GM18498 (cell line): ENCODE measurements around the gene CCN2.
A peak's percentile ranks its signal among the peaks of the same experiment; 100 is the strongest.

Source experiments
- ATAC-seq: cut with Tn5 transposase; IDR thresholded peaks from one replicate; pipeline ENCODE4 v1.9.1; 2021; ENCODE audit warnings: mild to moderate bottlenecking, moderate library complexity; ENCODE audit not compliant: unreplicated experiment

Gene CCN2

GRCh38 chr6:131967948-131968347, 16.8 kb upstream of the CCN2 start:
- ATAC-seq, result no peak

- no peak for ATAC-seq
Observed at GRCh38 chr6:131966443-131966842, 15.3 kb upstream of the CCN2 start.

DNA sequence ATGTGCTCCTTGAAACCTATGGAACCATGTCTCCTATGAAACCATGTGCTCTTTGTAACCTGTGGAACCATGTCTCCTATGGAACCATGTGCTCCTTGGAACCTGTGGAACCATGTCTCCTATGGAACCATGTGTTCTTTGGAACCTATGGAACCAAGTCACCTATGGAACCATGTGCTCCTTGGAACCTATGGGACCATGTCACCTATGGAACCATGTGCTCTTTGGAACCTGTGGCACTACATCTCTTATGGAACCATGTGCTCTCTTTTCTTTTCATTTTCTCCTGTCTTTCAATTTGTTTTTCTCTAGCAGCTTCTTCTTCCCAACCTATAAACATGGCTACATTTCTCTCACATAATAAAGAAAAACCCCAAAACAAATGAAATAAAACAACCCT, 11.9 kb upstream of the CCN2 start:
- ATAC-seq, result no peak

- ATAC-seq, result no peak
Observed at GRCh38 chr6:131960371-131961133, 9.4 kb upstream of the CCN2 start.

DNA sequence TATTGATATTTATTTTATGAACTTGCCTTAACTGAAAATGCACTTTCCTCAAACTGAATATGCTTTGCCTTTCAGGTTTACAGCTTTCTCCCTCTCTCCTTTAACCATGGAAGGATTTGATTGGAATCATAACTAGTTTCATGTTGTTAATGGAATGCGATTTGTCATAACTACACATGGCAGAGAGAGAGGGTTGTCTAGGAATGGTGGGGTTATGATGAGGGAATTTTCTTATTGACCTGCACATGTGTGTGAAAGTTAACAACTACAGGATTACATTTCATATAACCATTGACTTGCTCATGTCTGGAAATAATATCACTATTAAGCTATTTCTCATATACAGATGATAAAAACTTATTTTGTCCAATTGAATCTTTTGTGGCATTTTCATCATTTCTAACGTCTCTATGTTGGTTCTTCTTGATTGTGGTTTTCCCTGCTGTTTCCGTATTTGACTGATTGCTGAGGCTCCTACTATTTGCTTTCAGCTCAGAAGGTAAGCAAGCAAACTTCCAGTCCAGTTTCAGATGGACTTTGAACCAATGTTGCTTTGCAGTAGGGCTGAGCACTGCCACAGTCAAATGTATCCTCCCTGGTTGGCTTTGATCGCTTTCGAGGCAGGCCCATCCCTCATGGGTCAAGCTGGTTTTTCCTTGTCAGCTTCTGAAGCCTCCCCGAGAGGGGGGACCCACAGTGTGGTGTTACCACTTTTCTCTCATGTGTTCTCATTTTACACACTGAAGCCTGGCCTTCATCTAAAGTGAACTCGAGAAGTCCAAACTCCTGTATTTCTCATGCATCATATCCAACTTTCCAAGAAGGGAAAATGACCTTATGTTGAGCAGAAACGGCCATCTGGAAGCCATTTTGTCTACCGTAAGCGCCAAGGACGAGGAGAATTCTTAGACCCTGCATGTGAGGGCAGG, 7.6 kb upstream of the CCN2 start:
- no peak for ATAC-seq

DNA sequence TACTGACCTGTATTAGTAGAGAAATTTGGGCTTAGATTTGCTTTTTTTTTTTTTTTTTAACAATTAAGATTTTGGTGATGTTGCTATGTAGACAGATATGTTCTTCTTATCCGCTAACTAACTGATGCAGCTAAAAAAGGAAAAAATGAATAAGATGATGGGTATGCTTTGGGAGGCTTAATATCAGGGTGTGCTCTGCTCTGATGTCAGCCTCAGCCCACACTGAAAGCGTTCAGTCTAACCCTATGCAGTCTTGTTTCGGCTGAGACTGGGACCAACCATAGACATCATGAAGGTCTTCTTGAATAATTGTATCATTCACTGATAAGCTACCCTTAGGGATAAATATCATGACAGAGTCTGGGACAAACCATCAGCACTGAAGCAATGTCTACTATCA, 6.9 kb upstream of the CCN2 start:
- ATAC-seq, result no peak

- no peak for ATAC-seq
Observed at GRCh38 chr6:131955876-131956275, 4.7 kb upstream of the CCN2 start.

- ATAC-seq, result no peak
Observed at GRCh38 chr6:131955192-131955591, 4.0 kb upstream of the CCN2 start.

- ATAC-seq, result no peak
Observed at GRCh38 chr6:131954775-131955107, 3.6 kb upstream of the CCN2 start.

DNA sequence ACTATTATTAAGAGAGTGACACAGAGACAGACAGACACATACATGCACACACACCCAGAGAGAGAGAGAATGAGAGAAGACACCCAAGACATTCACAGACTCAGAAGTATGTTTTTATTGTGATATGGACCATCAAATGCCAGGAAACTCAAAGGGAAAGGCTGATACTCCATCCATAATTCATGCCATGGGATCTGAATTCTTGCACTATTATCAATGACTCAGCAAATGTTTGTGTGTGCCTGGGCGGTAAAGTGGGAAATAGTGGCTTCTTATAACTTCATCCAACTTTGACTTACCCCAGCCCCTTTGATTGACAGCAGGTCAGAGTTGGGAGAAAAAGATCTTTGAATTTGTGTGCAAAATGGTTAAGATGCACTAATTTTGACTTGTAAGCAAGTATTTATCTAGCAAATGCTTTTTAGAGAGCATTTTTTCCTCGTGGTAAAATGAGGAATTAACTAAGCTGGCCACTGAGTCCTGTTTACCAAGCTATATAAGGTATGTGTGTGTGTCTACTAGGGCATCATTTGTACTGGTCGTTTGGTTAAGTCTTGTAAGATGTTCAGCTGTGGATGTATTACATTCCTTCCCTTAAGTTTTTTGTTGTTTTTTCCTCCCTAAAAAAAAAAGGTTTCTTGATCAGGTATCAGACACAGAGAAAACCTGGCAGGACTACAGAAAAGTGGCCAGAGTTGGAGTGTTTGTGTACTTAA, 3.0 kb upstream of the CCN2 start:
- no peak for ATAC-seq

DNA sequence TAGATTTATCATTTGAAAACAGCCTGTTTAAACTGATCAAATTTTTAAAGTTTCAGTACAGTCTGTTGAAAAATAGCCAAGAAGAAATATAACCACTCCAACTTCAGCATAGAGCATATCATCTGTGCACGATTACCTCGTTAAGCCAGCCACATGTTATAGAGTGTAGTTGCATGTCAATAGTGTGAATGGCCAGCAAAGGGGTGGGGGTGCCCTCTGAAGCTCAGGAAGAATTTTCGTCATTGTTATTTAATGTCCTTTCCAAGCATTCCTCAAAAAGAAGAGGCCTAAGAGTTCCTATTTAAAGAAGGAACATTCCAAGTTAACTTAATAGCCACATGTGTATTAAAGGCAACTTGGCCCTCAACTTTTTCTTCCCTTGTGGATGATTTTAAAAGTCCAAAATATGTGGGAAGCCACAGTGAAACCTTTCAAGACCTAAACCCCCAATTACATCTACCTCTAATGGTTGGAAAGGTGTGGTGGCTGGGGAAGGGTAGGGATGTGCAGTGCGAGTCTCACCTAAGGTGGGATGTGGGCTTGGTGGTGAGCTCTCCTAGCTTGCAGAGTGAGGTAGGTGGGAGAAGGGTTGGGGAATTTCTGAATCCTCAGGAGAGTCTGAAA, 1.8 kb upstream of the CCN2 start:
- ATAC-seq, result no peak

DNA sequence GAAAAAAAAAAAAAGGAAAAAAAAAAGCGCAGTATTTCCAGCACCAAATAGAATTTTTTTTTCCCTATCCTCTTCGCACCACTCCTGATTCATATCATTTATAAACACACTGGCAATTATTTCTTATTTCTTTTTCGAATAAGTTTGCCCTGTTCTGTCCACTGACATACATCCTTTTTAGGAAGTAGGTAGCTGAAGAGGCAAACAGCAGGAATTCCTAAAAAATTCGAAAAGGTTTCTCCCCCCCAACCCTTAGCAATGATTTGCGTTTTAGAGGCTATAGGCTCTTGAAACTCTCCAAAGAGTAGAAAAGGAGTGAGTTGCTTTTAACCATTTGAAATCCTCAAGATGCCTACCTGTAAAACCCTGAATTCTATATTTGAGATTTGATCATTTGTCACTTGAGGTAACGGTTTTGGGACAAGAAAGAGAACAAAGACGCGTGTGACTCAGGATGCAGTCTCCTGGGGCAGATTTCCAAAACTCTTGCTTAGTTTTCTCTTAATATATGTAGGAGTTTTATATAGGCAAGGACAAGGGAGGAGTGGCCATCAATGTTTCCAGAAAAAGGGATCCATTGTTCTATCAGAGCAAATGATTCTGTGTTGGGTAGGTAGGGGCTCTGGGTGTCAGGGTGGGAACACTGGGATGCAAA, 531 bp upstream of the CCN2 start:
- ATAC-seq, result no peak

- ATAC-seq, result peak; percentile 75
Observed at GRCh38 chr6:131949909-131950766, 1.0 kb downstream of the CCN2 start.

GRCh38 chr6:131949620-131949908, 1.6 kb downstream of the CCN2 start:
- ATAC-seq, result no peak

GRCh38 chr6:131948692-131949619, 2.2 kb downstream of the CCN2 start:
- no peak for ATAC-seq

DNA sequence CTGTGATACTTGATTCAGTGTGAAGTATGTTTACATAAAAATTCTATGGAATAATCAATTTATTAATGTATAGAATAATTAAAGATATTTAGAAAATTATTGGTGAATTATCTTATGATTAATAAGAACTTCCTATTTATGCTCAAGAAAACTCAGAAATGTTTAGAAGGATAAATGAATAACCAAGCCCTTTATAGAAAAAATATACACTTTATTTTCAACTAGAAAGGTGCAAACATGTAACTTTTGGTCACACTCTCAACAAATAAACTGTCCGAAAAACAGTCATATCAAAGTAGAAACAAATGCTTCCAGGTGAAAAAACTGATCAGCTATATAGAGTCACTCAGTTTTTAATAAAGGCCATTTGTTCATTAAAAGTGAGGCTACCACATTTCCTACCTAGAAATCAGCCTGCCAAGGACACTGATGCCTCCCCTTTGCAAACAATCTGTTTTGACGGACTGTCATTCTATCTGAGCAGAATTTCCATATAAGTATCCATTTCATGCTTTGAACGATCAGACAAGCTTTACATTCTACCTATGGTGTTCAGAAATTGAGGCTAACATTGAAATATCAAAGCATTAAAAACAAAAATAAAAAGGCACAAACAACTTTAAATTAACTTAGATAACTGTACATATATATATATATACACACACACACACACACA, 3.0 kb downstream of the CCN2 start:
- no peak for ATAC-seq

DNA sequence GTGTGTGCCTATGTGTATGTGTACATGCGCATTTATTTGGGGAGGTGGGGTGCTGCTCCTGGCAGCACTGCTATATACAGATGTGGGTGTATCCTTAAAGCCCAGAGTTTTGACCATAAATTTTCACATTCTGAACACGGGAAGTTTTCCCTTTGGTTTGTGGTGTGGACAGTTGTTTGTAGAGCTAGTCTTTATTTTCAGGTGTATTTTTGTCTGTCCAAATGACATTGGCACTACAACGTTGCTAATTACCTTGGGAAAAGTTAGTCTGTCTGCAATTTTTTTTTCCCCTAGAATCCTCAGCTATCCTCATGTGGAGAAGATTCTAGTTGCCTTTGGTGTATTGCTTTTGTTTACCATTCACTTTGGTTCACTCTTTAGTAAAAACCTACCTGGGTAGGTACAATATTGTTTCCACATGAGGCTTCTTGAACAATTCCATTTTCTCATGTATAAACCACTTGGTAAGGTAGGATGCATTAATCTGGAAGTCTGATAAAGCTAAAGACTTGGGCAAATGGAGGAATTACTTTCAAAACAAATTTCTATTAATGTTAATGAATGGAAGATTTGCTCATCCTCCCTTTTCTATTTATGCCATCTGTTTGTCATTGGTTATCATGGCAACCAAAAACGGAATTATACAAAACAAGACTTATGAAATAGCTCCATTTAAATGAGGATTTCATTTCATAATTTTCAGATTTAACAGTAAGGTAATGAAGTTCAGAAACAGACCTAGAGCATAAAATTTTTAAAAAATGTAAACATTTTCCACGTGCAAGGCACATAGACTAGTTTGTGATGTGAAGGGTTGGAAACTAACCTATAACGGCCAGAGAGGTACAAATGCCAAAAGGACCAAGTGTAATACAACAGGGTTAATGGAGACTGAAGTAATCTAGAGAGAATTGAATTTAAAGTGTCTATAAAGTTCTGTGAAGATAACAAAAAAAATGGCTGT, 3.9 kb downstream of the CCN2 start:
- ATAC-seq, result no peak
